CD4-positive, alpha-beta T cell (primary cell): ENCODE data around the gene PTPRN2. TPM values are rescaled to one million over a fixed set of nuclear protein-coding genes. Genes with fewer than 3 reads are reported as not detected.
"Not testable (repeated sequence)": the region's sequence is repeated elsewhere in the genome, so short reads cannot be mapped to it uniquely, and the experiment has no call there.

ENCODE experiments used
- ATAC-seq: fragments of 200-7000 bp; cut with Tn5 transposase; one replicate; pipeline ENCODE4 v1.10.0; 2022; ENCODE audit warnings: mild to moderate bottlenecking; ENCODE audit not compliant: poor library complexity
- CTCF ChIA-PET: fragments of 350-600 bp; sonication (Branson Sonifier 250); formaldehyde crosslinking; loops from one replicate; lab custom pipeline; 2021; ENCODE audit warnings: antibody characterized with exemption, inconsistent platforms; lab: Charles Lee
- POLR2A ChIA-PET: fragments of 350-600 bp; sonication (Branson Sonifier 250); formaldehyde crosslinking; loops from one replicate; lab custom pipeline; 2021; ENCODE audit warnings: antibody characterized with exemption, inconsistent platforms; lab: Charles Lee
- DNase-seq, 14 experiments: peaks; one replicate each; pipeline ENCODE4 v3.0.0-alpha.2; 2013 to 2020; ENCODE audit warnings: mixed read lengths in 2 of 14
- H3K27ac ChIP-seq, 2 donors: one replicate each; pipeline versions ENCODE4 v1.5.1 to v1.7.0; 2013; ENCODE audit warnings: low read length in 2 of 2, low read depth in 1 of 2, mild to moderate bottlenecking in 1 of 2
- H3K27me3 ChIP-seq, 2 experiments: 1 replicate in 1 of 2; 2 replicates in 1 of 2; pipeline versions ENCODE4 v1.6.1 to v1.7.0; 2013; ENCODE audit warnings: low read length in 2 of 2, control low read depth in 1 of 2, mild to moderate bottlenecking in 1 of 2, moderate library complexity in 1 of 2; ENCODE audit not compliant: insufficient read depth in 2 of 2, control insufficient read depth in 1 of 2
- H3K36me3 ChIP-seq: one replicate; pipeline ENCODE4 v1.6.1; 2013; ENCODE audit warnings: low read length, control low read depth; ENCODE audit not compliant: insufficient read depth
- H3K4me1 ChIP-seq: one replicate; pipeline ENCODE4 v1.6.1; 2013; ENCODE audit warnings: low read length, control low read depth; ENCODE audit not compliant: insufficient read depth
- H3K4me3 ChIP-seq: one replicate; pipeline ENCODE4 v1.5.1; 2013; ENCODE audit warnings: mild to moderate bottlenecking, low read length, moderate library complexity
- H3K9me3 ChIP-seq, 2 experiments: 1 replicate in 1 of 2; 2 replicates in 1 of 2; pipeline versions ENCODE4 v1.6.1 to v1.7.0; 2013; ENCODE audit warnings: low read length in 2 of 2, mild to moderate bottlenecking in 2 of 2, control low read depth in 1 of 2, moderate library complexity in 1 of 2; ENCODE audit not compliant: control insufficient read depth in 1 of 2, insufficient read depth in 1 of 2
- H3K27ac Mint-ChIP-seq: one replicate; pipeline ENCODE4 v1.8.0; 2020; ENCODE audit warnings: mixed read lengths
- H3K27me3 Mint-ChIP-seq: one replicate; pipeline ENCODE4 v1.8.0; 2021; ENCODE audit warnings: mixed read lengths
- H3K36me3 Mint-ChIP-seq: one replicate; pipeline ENCODE4 v1.8.0; 2021; ENCODE audit warnings: low read depth, mixed read lengths
- H3K4me1 Mint-ChIP-seq: one replicate; pipeline ENCODE4 v1.8.0; 2021; ENCODE audit warnings: low read depth, mixed read lengths
- H3K4me3 Mint-ChIP-seq: one replicate; pipeline ENCODE4 v1.8.0; 2020; ENCODE audit warnings: mild to moderate bottlenecking, mixed read lengths
- H3K9me3 Mint-ChIP-seq: one replicate; pipeline ENCODE4 v1.8.0; 2020; ENCODE audit warnings: mixed read lengths
- CTCF ChIP-seq: fragments of 200-600 bp; IDR thresholded peaks from one replicate; pipeline ENCODE4 v1.8.0; 2022; ENCODE audit warnings: antibody characterized with exemption, mild to moderate bottlenecking
- intact Hi-C, 2 experiments: fragments of 100-400 bp; cut with DNase I in 1 of 2; cut with micrococcal nuclease in 1 of 2; formaldehyde crosslinking; loops; one replicate each; pipeline versions ENCODE4 v1.15.1 to v1.9.0; 2023 to 2025; cut with DNase I, micrococcal nuclease
- total RNA-seq, 174 experiments: library from RNA in 2 of 174; stranded (reverse) in 2 of 174; gene quantifications; one replicate each; pipeline ENCODE4 v1.2.3 and lab custom pipeline; 2021 to 2026

PTPRN2 gene
- total RNA-seq, 2 experiments from 2014 or later = 0.34 to 0.44 TPM

DNA sequence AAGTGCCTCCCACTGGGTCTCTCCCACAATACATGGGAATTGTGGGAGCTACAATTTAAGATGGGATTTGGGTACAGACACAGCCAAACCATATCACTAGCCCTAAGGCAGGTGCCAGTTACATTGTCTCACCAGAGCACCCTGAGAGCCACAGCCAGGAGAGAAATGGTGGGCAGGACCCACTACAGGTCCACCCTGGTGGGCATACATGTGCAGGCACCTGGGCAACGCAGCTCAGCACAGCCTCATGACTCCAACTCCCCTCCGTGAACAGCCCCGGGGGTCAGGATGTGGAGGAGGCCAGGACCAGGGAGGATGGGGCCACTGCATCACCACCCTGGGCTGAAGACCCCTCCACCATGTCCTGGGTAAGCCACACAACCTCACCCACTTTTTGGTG lies 205.7 kb downstream of the PTPRN2 start:
- ChIA-PET POLR2A (no interaction called here), CTCF (no interaction called here)
- Histone ChIP-seq H3K36me3 (no peaks in the 10 kb centered on the region), H3K4me3 (no peak overlapping the region), H3K4me1 (no peaks in the 10 kb centered on the region), H3K27ac (no peak overlapping the region), H3K27me3 (peaks cover 0 to 2% of the 10 kb centered on the region in 2 experiments), H3K9me3 (peaks cover 0 to 25% of the 10 kb centered on the region in 2 experiments)
- no peaks in the 10 kb centered on the region for H3K4me1 Mint-ChIP-seq
- ATAC-seq (no peak), DNase-seq (no peak)
- intact Hi-C loops = no loop called here
- H3K4me3 Mint-ChIP-seq = no peak overlapping the region
- peaks cover 6% of the 10 kb centered on the region for H3K9me3 Mint-ChIP-seq
- TF ChIP-seq CTCF = no peak
- no peak overlapping the region for H3K27ac Mint-ChIP-seq
- peaks cover 5% of the 10 kb centered on the region for H3K27me3 Mint-ChIP-seq
- no peaks in the 10 kb centered on the region for H3K36me3 Mint-ChIP-seq

DNA sequence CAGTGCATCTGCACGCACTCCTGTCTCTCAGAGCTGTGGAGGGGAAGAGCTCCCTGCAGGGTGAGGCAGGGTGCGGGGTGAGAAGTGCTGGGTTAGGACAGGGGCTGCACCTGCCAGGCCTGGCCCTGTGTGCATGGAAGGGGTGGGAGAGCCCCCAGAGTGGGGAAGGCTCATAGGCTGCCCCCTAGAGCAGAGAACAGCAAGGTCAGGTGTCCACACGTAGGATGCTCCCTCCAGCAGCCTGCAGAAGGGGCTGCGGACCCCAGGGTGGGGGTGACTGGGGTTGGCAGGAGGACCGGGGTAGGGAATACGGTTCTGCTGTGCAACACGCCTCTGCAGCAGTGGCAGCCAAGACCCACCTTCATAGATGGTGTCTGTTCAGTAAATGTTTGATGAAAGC lies 208.6 kb downstream of the PTPRN2 start:
- Mint-ChIP-seq H3K27ac (no peak overlapping the region), H3K27me3 (peaks cover 11% of the 10 kb centered on the region), H3K4me3 (no peak overlapping the region), H3K4me1 (no peaks in the 10 kb centered on the region), H3K36me3 (no peaks in the 10 kb centered on the region), H3K9me3 (peaks cover 6% of the 10 kb centered on the region)
- intact Hi-C loops = no loop called here
- no peak for TF ChIP-seq CTCF
- peaks cover 0 to 23% of the 10 kb centered on the region in 2 experiments for H3K9me3 ChIP-seq
- no peaks in the 10 kb centered on the region for H3K36me3 ChIP-seq
- no peak overlapping the region for H3K4me3 ChIP-seq
- ChIA-PET CTCF (no interaction called here), POLR2A (no interaction called here)
- H3K27me3 ChIP-seq = no peaks in the 10 kb centered on the region
- peaks cover 11% of the 10 kb centered on the region for H3K4me1 ChIP-seq
- no peak overlapping the region for H3K27ac ChIP-seq
- DNase-seq (no peak), ATAC-seq (no peak)

GRCh38 chr7:158377800-158378623 lies 209.6 kb downstream of the PTPRN2 start:
- CTCF ChIA-PET = no interaction called here
- no peak overlapping the region for H3K27ac Mint-ChIP-seq

GRCh38 chr7:158376839-158377186 lies 210.8 kb downstream of the PTPRN2 start:
- H3K27ac Mint-ChIP-seq, H3K4me3 ChIP-seq, POLR2A ChIA-PET, H3K27me3 ChIP-seq, H3K36me3 Mint-ChIP-seq, CTCF ChIA-PET, H3K4me1 Mint-ChIP-seq, ATAC-seq, intact Hi-C loops, H3K9me3 Mint-ChIP-seq, H3K27ac ChIP-seq, H3K36me3 ChIP-seq, H3K4me3 Mint-ChIP-seq: not testable (repeated sequence)
- peaks cover 11% of the 10 kb centered on the region for H3K4me1 ChIP-seq
- peaks cover 16% of the 10 kb centered on the region for H3K27me3 Mint-ChIP-seq
- DNase-seq = peak in 1 of 14 experiments; percentile 40
- peaks cover 0 to 24% of the 10 kb centered on the region in 2 experiments for H3K9me3 ChIP-seq

More at GRCh38 chr7:158377800-158378623, 209.6 kb downstream of the PTPRN2 start:
- Histone ChIP-seq H3K4me1 (peaks cover 11% of the 10 kb centered on the region), H3K4me3 (no peak overlapping the region), H3K27ac (no peak overlapping the region), H3K27me3 (no peaks in the 10 kb centered on the region), H3K9me3 (peaks cover 0 to 27% of the 10 kb centered on the region in 2 experiments), H3K36me3 (no peaks in the 10 kb centered on the region)
- peaks cover 6% of the 10 kb centered on the region for H3K9me3 Mint-ChIP-seq
- H3K4me1 Mint-ChIP-seq = no peaks in the 10 kb centered on the region
- TF ChIP-seq CTCF = no peak
- no peaks in the 10 kb centered on the region for H3K36me3 Mint-ChIP-seq
- POLR2A ChIA-PET = no interaction called here
- no peak for DNase-seq
- ATAC-seq = no peak
- H3K27me3 Mint-ChIP-seq = peaks cover 16% of the 10 kb centered on the region
- intact Hi-C loops = no loop called here
- H3K4me3 Mint-ChIP-seq = no peak overlapping the region

DNA sequence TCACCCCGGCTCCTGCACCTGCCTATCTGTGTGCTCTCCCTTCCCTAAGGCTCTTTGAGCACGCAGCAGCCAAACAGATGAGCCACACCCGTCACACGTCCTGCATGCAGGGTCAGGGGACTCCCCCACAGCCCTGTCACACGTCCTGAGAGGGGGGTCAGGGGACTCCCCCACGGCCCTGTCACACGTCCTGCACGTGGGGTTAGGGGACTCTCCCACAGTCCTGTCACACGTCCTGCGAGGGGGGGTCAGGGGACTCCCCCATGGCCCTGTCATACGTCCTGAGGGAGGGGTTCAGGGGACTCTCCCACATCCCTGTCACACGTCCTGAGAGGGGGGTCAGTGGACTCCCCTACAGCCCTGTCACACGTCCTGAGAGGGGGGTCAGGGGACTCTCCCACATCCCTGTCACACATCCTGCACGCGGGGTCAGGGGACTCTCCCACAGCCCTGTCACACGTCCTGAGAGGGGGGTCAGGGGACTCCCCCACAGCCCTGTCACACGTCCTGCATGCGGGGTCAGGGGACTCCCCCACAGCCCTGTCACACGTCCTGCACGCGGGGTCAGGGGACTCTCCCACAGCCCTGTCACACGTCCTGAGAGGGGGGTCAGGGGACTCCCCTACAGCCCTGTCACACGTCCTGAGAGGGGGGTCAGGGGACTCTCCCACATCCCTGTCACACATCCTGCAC lies 211.3 kb downstream of the PTPRN2 start:
- H3K9me3 Mint-ChIP-seq, H3K4me3 Mint-ChIP-seq, H3K36me3 Mint-ChIP-seq, H3K36me3 ChIP-seq, H3K27ac Mint-ChIP-seq, CTCF ChIA-PET, H3K27me3 ChIP-seq, H3K27ac ChIP-seq, intact Hi-C loops, H3K4me3 ChIP-seq, H3K4me1 Mint-ChIP-seq, POLR2A ChIA-PET: not testable (repeated sequence)
- DNase-seq = peak in 4 of 14 experiments; percentile 8 to 71 (median 37)
- peaks cover 16% of the 10 kb centered on the region for H3K27me3 Mint-ChIP-seq
- ATAC-seq = peak; percentile 21
- Histone ChIP-seq H3K4me1 (peaks cover 11% of the 10 kb centered on the region), H3K9me3 (peaks cover 0 to 24% of the 10 kb centered on the region in 2 experiments)
